HL-60 (cell line): ENCODE results near the gene KLK1.

Experiments
- DNase-seq, 2 experiments: peaks; one replicate each; pipeline ENCODE4 v3.0.0-alpha.2; 2010 to 2020; ENCODE audit warnings: low read depth in 1 of 2, low spot score in 1 of 2
- H3K27ac ChIP-seq: fragments of 250-450 bp; sonication (Bioruptor Pico); replicated peaks from 2 replicates; pipeline ENCODE4 v1.5.1; 2020; ENCODE audit warnings: mild to moderate bottlenecking, moderate library complexity
- H3K27me3 ChIP-seq: fragments of 250-450 bp; sonication (Bioruptor Pico); 2 replicates; pipeline ENCODE4 v1.5.1; 2021; ENCODE audit warnings: mild to moderate bottlenecking, moderate library complexity; ENCODE audit not compliant: insufficient read depth, poor library complexity, severe bottlenecking
- H3K4me3 ChIP-seq: replicated peaks from 2 replicates; pipeline ENCODE4 v1.5.1; 2011; ENCODE audit warnings: mild to moderate bottlenecking, control low read depth, low read length; ENCODE audit not compliant: insufficient read depth
- GABPA ChIP-seq: IDR thresholded peaks from 2 replicates; pipeline ENCODE4 v1.6.1; 2012; ENCODE audit warnings: low read depth
- POLR2AphosphoS5 ChIP-seq: IDR thresholded peaks from 2 replicates; pipeline ENCODE4 v1.6.1; 2012; ENCODE audit warnings: low read depth
- SPI1 ChIP-seq: IDR thresholded peaks from 2 replicates; pipeline ENCODE4 v1.6.1; 2012; ENCODE audit warnings: low read depth, mild to moderate bottlenecking, borderline replicate concordance
- TF ChIP-seq, protein P1 (sequence below): IDR thresholded peaks from one replicate; pipeline ENCODE4 v1.5.1; 2011; ENCODE audit warnings: low read length, control low read depth, inconsistent platforms; ENCODE audit not compliant: insufficient read depth
- TF ChIP-seq, protein P2 (sequence below): IDR thresholded peaks from 2 replicates; pipeline ENCODE4 v1.6.1; 2012; ENCODE audit warnings: low read depth; ENCODE audit not compliant: insufficient replicate concordance

KLK1 gene

DNA sequence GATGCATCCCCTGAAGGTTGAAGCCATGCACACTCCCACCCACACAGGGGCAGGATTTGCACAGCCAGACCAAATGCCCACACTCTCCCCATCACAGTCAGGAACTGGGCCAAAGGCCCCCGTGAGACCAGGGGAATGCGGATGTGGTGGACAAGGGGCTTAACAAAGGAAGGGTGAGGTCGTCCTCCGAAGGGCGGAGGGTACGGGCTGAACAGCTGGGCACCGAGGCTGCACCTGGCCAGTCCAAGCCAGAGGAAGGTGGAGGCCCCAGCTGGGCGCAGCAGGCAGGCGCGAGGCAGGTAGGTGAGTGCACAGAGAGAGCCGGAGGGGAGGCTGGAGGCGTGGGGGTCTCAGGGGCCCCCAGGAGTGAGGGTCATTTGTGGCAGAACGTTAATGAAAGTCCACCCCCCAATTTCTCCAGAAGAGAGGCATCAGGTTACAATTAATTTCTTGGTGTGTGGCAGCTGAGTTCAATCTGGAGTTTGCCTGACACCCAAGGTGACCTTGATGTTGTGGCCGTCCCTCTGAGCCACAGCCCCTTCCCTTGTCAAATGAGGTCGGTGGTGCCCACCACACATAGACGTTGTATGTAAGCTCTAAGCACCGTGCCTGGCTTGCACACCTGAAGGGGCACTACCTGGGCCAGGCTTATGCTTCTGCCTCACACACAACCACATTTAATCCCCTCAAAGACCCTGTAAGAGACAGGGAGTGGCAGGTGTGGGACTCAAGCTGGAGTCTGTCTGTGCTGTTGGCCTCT, 6.9 kb upstream of the KLK1 start:
- Histone ChIP-seq H3K4me3 (no peak overlapping the region), H3K27me3 (peaks cover 11% of the 10 kb centered on the region), H3K27ac (no peak overlapping the region)
- TF ChIP-seq SPI1 (no peak), POLR2AphosphoS5 (no peak), GABPA (no peak)
- TF ChIP-seq, protein P1, sequence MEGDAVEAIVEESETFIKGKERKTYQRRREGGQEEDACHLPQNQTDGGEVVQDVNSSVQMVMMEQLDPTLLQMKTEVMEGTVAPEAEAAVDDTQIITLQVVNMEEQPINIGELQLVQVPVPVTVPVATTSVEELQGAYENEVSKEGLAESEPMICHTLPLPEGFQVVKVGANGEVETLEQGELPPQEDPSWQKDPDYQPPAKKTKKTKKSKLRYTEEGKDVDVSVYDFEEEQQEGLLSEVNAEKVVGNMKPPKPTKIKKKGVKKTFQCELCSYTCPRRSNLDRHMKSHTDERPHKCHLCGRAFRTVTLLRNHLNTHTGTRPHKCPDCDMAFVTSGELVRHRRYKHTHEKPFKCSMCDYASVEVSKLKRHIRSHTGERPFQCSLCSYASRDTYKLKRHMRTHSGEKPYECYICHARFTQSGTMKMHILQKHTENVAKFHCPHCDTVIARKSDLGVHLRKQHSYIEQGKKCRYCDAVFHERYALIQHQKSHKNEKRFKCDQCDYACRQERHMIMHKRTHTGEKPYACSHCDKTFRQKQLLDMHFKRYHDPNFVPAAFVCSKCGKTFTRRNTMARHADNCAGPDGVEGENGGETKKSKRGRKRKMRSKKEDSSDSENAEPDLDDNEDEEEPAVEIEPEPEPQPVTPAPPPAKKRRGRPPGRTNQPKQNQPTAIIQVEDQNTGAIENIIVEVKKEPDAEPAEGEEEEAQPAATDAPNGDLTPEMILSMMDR: no peak
- TF ChIP-seq, protein P2, sequence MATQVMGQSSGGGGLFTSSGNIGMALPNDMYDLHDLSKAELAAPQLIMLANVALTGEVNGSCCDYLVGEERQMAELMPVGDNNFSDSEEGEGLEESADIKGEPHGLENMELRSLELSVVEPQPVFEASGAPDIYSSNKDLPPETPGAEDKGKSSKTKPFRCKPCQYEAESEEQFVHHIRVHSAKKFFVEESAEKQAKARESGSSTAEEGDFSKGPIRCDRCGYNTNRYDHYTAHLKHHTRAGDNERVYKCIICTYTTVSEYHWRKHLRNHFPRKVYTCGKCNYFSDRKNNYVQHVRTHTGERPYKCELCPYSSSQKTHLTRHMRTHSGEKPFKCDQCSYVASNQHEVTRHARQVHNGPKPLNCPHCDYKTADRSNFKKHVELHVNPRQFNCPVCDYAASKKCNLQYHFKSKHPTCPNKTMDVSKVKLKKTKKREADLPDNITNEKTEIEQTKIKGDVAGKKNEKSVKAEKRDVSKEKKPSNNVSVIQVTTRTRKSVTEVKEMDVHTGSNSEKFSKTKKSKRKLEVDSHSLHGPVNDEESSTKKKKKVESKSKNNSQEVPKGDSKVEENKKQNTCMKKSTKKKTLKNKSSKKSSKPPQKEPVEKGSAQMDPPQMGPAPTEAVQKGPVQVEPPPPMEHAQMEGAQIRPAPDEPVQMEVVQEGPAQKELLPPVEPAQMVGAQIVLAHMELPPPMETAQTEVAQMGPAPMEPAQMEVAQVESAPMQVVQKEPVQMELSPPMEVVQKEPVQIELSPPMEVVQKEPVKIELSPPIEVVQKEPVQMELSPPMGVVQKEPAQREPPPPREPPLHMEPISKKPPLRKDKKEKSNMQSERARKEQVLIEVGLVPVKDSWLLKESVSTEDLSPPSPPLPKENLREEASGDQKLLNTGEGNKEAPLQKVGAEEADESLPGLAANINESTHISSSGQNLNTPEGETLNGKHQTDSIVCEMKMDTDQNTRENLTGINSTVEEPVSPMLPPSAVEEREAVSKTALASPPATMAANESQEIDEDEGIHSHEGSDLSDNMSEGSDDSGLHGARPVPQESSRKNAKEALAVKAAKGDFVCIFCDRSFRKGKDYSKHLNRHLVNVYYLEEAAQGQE: no peak
- no peak for DNase-seq

DNA sequence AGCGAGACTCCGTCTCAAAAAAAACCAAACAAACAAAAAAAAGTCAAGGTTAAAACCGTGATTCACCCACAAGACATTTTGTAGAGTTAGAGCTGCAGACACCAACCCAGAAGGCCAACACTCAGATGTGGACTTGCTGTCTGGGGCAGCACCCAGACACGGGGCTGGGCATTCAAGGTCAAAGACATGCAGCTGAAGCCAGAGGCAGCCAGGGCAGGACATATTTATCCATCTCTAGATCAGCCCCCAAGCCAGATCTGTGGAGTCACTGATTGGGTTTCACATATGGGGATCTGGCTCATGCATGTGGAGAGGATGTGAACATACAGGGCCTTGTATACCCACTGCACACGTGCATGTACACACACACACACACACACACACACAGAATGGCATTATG, 6.2 kb upstream of the KLK1 start:
- TF ChIP-seq SPI1: no peak
- TF ChIP-seq, protein P2: no peak
- no peak for DNase-seq
- no peak overlapping the region for H3K4me3 ChIP-seq
- H3K27me3 ChIP-seq: peaks cover 4% of the 10 kb centered on the region
- H3K27ac ChIP-seq: no peak overlapping the region

DNA sequence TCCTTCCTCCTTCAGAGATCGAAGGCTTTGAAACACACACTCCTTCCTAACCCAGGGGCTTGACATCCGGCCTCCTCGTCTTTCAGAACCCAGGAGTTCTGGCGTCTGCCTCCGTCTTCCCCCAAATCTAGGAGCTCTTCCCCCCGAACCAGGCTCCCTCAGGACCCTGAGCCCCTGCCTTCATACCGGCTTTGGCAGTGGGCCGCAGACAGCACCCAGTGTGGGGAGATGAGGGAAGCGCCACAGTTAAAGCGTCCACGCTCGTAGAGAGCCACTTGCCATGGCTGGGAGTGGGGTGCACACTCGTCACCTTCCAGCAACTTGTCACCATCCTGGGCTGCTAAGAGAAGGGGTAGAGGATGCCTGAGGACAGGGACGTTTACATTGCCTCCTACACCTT, 3.9 kb upstream of the KLK1 start:
- no peak for DNase-seq
- TF ChIP-seq SPI1 (no peak), GABPA (no peak), POLR2AphosphoS5 (no peak)
- TF ChIP-seq, protein P2: no peak
- TF ChIP-seq, protein P1: no peak
- H3K4me3 ChIP-seq: no peak overlapping the region
- peaks cover 5% of the 10 kb centered on the region for H3K27me3 ChIP-seq
- H3K27ac ChIP-seq: no peak overlapping the region
